K562 (cell line): ENCODE results near the gene PMIS2. TPM values are rescaled to one million over a fixed set of nuclear protein-coding genes. Genes with fewer than 3 reads are reported as not detected.
A peak's percentile ranks its signal among the peaks of the same experiment; 100 is the strongest.

ENCODE experiments used
- ATAC-seq: fragments of 200-7000 bp; cut with Tn5 transposase; 3 replicates; pipeline ENCODE4 v1.9.1; 2020; ENCODE audit warnings: moderate library complexity
- BruUV-seq: library from RNA; stranded (reverse); fragments of 400-500 nt; replicated peaks from 2 replicates; lab custom pipeline; 2021; lab: Mats Ljungman, UMichigan
- CTCF ChIA-PET: fragments of 300-600 bp; formaldehyde crosslinking; extraction: SDS; loops from one replicate; lab custom pipeline; 2021; ENCODE audit warnings: low intra/inter-chr PET ratio; lab: Yijun Ruan, JAX
- POLR2A ChIA-PET: fragments of 300-600, 350-650 bp; sonication (Branson Sonifier 250); formaldehyde crosslinking; extraction: SDS; loops from one replicate; lab custom pipeline; 2021; ENCODE audit warnings: antibody characterized with exemption, inconsistent platforms; lab: Yijun Ruan, JAX
- DNase-seq, 4 experiments: peaks; one replicate each; pipeline versions ENCODE4 v3.0.0 to v3.0.0-alpha.2; 2011 to 2018; ENCODE audit warnings: low spot score in 3 of 4, mixed read lengths in 3 of 4; ENCODE audit errors: extremely low read depth in 1 of 4
- FAIRE-seq: peaks from 2 replicates; lab custom pipeline; 2011; peaks lifted over from hg19 to GRCh38; lab: Jason Lieb, UNC
- H2AFZ ChIP-seq: 2 replicates; pipeline ENCODE4 v1.6.0; 2011; ENCODE audit warnings: low read depth, low read length, control low read depth, inconsistent platforms
- H3K27ac ChIP-seq: fragments of 200-600 bp; 3 replicates; pipeline ENCODE4 v1.8.0; 2011; ENCODE audit warnings: low read depth, mild to moderate bottlenecking, control low read depth, inconsistent platforms, low read length, moderate library complexity, mixed read lengths; ENCODE audit errors: extremely low read depth
- H3K27me3 ChIP-seq, 2 experiments: fragments of 300-600 bp in 1 of 2; 2 replicates in 1 of 2; 3 replicates in 1 of 2; pipeline versions ENCODE4 v1.6.0 to v1.8.0; 2011; ENCODE audit warnings: inconsistent platforms in 2 of 2, low read length in 2 of 2, mild to moderate bottlenecking in 1 of 2, mixed read lengths in 1 of 2, moderate library complexity in 1 of 2; ENCODE audit not compliant: control insufficient read depth in 2 of 2, insufficient read depth in 2 of 2
- H3K36me3 ChIP-seq: fragments of 300-600 bp; 3 replicates; pipeline ENCODE4 v1.8.0; 2011; ENCODE audit warnings: mild to moderate bottlenecking, low read length, inconsistent platforms; ENCODE audit not compliant: control insufficient read depth, insufficient read depth
- H3K4me1 ChIP-seq, 2 experiments: fragments of 200-600 bp in 1 of 2; replicated peaks in 1 of 2; 2 replicates in 1 of 2; 3 replicates in 1 of 2; pipeline versions ENCODE4 v1.5.1 to v1.8.0; 2011; ENCODE audit warnings: inconsistent platforms in 2 of 2, low read length in 2 of 2, mild to moderate bottlenecking in 1 of 2, mixed read lengths in 1 of 2, moderate library complexity in 1 of 2; ENCODE audit not compliant: control insufficient read depth in 2 of 2, insufficient read depth in 2 of 2
- H3K4me2 ChIP-seq: 2 replicates; pipeline ENCODE4 v1.6.1; 2011; ENCODE audit warnings: low read length, control low read depth, inconsistent platforms, mixed read lengths; ENCODE audit not compliant: insufficient read depth
- H3K4me3 ChIP-seq: fragments of 200-600 bp; sonication (generic), shearing (Covaris generic); 2 replicates; pipeline ENCODE4 v1.5.1; 2016; ENCODE audit warnings: control low read depth, inconsistent platforms
- H3K79me2 ChIP-seq: fragments of 200-600 bp; 3 replicates; pipeline ENCODE4 v1.8.0; 2011; ENCODE audit warnings: low read length, inconsistent platforms; ENCODE audit not compliant: control insufficient read depth, insufficient read depth
- H3K9ac ChIP-seq, 2 experiments: 2 replicates each; pipeline versions ENCODE4 v1.6.0 to v1.6.1; 2011; ENCODE audit warnings: low read depth in 2 of 2, low read length in 2 of 2, control low read depth in 1 of 2, inconsistent platforms in 1 of 2, mild to moderate bottlenecking in 1 of 2, mixed read lengths in 1 of 2; ENCODE audit not compliant: insufficient read depth in 1 of 2
- H3K9me1 ChIP-seq: one replicate; pipeline ENCODE4 v1.6.0; 2011; ENCODE audit warnings: inconsistent platforms, mild to moderate bottlenecking, low read length, moderate library complexity; ENCODE audit not compliant: control insufficient read depth, insufficient read depth
- H3K9me3 ChIP-seq: replicated peaks from 2 replicates; pipeline ENCODE4 v1.5.1; 2011; ENCODE audit warnings: low read depth, low read length, inconsistent platforms; ENCODE audit not compliant: control insufficient read depth, insufficient read depth
- H4K20me1 ChIP-seq: replicated peaks from 2 replicates; pipeline ENCODE4 v1.6.1; 2011; ENCODE audit warnings: low read length, inconsistent platforms, mixed read lengths; ENCODE audit not compliant: control insufficient read depth, insufficient read depth
- NR2C1 ChIP-seq, 2 experiments: fragments of 450-650 bp; IDR thresholded peaks; 2 replicates each; pipeline ENCODE4 v1.6.1; 2017; ENCODE audit warnings: mild to moderate bottlenecking in 2 of 2, antibody characterized with exemption in 1 of 2, inconsistent platforms in 1 of 2, missing compliant biosample characterization in 1 of 2, missing genetic modification characterization in 1 of 2
- RBM25 ChIP-seq: fragments of 200-400 bp; formaldehyde crosslinking; IDR thresholded peaks from 2 replicates; pipeline ENCODE4 v1.6.1; 2018; ENCODE audit warnings: low read length, low read depth, moderate library complexity; ENCODE audit not compliant: severe bottlenecking
- SIN3B ChIP-seq: fragments of 450-650 bp; IDR thresholded peaks from 2 replicates; pipeline ENCODE4 v1.6.1; 2017; ENCODE audit warnings: low read depth, mild to moderate bottlenecking, moderate library complexity
- ZNF263 ChIP-seq: sonication (generic); formaldehyde crosslinking; IDR thresholded peaks from 2 replicates; pipeline ENCODE4 v1.8.0; 2022; ENCODE audit warnings: mild to moderate bottlenecking, missing genetic modification reagents, borderline replicate concordance
- WGBS: fragments of 100-300 bp; shearing (Covaris generic); methylation state at CpG from one replicate; pipeline ENCODE4 v1.1.6; 2016; ENCODE audit warnings: low coverage, mixed read lengths; ENCODE audit not compliant: insufficient coverage; ENCODE audit errors: missing lambda C conversion rate; 5-methylcytosine and 5-hydroxymethylcytosine counted together
- in situ Hi-C: fragments of 300-500 bp; cut with MboI; formaldehyde crosslinking; loops from 4 replicates; pipeline ENCODE4 v1.15.0; 2018; ENCODE audit warnings: inconsistent platforms, mixed read lengths
- intact Hi-C: fragments of 100-400 bp; cut with micrococcal nuclease; formaldehyde crosslinking; loops from 2 replicates; pipeline ENCODE4 v1.14.2; 2022
- polyA plus RNA-seq, 8 experiments: library from polyadenylated mRNA; depleted of rRNA in 4 of 8; stranded (reverse) in 5 of 8; unstranded in 3 of 8; fragments of >200 nt; fragmentation: Nextera tagmentation in 2 of 8; fragmentation: Illumina TruSeq in 1 of 8; extraction: Ambion mirVana in 2 of 8; extraction: Trizol in 1 of 8; gene quantifications; 2 replicates each; pipeline versions ENCODE4 v1.2.1 to v1.2.3, GENCODE V29; 2011 to 2014; ENCODE audit warnings: inconsistent platforms in 1 of 8, missing spikeins in 1 of 8
- total RNA-seq, 7 experiments: library from RNA; depleted of rRNA in 6 of 7; stranded (reverse); fragments of >200 nt in 6 of 7; fragmentation: Illumina TruSeq in 2 of 7; extraction: Trizol in 2 of 7; gene quantifications; 2 replicates each; pipeline versions ENCODE4 v1.2.1 to v1.2.3, GENCODE V29; 2011 to 2021; ENCODE audit warnings: low replicate concordance in 1 of 7

The PMIS2 gene
- total and polyA plus RNA-seq, 9 of the 15 experiments (the other 6 are each of a cell fraction or from before 2014, with no cell fraction given), result not detected

DNA sequence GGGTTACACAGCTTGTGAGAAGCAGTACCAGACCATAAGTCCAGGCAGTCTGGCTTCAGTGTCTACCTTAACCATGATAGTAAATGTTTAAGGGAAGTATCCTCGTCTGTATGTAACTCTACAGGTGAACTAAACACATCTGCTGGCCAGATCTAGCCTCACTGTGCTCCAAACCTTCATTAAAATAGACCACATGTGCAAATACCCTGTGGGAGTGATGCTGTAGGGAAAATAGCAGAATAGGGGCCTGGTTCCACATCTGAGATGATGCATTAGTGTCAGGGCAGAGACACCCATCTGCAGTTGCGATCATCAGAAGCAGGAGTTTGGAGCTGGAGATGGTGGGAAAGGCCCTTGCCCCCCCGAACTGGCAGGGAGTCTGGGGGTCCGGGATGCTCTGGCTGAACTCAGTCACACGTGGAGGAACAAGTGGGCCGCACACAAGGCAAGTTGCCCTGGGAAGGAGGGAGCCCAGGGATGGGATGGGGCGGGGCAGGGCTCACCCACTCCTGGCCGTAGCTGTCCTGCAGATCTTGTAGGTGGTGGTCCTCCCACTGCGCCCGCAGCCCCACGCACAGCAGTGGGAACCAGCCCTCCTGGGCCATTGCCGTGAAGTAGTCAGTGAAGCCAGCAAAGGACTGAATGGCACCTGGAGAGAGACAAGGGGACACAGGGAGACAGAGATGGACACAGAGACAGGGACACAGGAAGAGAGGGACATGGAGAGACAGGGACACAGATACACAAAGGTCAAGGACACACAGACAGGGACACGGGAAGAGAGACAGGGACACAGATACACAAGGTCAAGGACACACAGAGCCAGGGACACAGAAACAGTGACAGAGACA is 33.2 kb upstream of the PMIS2 start:
- no peak for ATAC-seq

More for the DNA sequence above, 33.2 kb upstream of the PMIS2 start:
- TF ChIP-seq SIN3B (no peak), ZNF263 (CRISPR knock-in tag) (peak; percentile 49; the same call in 1 of the 2 replicates), NR2C1 (IDR thresholded peaks at IDR 0.05) (peak; percentile 28; the same call in 1 of the 2 replicates), NR2C1 (tag; IDR thresholded peaks at IDR 0.05) (peak; percentile 39; the same call in 1 of the 2 replicates), RBM25 (peak; percentile 55)
- ChIA-PET CTCF (no interaction called here), POLR2A (no interaction called here)
- Histone ChIP-seq H3K27ac (no peak overlapping the region), H3K9me3 (no peaks in the 10 kb centered on the region; the same call in 1 of the 2 replicates), H2AFZ (no peak overlapping the region), H3K9me1 (peaks cover 6% of the 10 kb centered on the region), H3K27me3 (peaks cover 0 to 11% of the 10 kb centered on the region in 2 experiments; a peak in 3 of 5 replicates), H3K4me2 (no peak overlapping the region), H3K9ac (peak overlapping the region in 1 of 2 experiments; percentile 61; a peak in 1 of 4 replicates), H4K20me1 (peaks cover 9% of the 10 kb centered on the region), H3K36me3 (peaks cover 18% of the 10 kb centered on the region; the same call in 2 of the 3 replicates), H3K4me3 (no peak overlapping the region), H3K4me1 (peaks cover 4 to 40% of the 10 kb centered on the region in 2 experiments; a peak in 3 of 5 replicates), H3K79me2 (no peaks in the 10 kb centered on the region)
- BruUV-seq, result no TSS peak
- DNase-seq, result no peak
- intact Hi-C loops, result no loop called here
- in situ Hi-C loops, result no loop called here
- no peak for FAIRE-seq
- WGBS, result 33% methylated on average over 10 of the region's 13 CpGs
